GM13977 (cell line): ENCODE measurements around the gene MMP28.

ENCODE experiments used
- DNase-seq: peaks from one replicate; pipeline ENCODE4 v3.0.0; 2012; ENCODE audit warnings: low spot score
- CTCF ChIP-seq: IDR thresholded peaks from 2 replicates; pipeline ENCODE4 v1.5.1; 2012; ENCODE audit warnings: mild to moderate bottlenecking, control low read depth; ENCODE audit not compliant: insufficient read depth; ENCODE audit errors: extremely low read depth, missing control alignments
- in situ Hi-C: fragments of 300-500 bp; cut with MboI; formaldehyde crosslinking; loops from one replicate; pipeline ENCODE4 v1.12.0; 2022; ENCODE audit warnings: low sequenced_read_pairs, low pct_unique_long_range_greater_than_20kb, mixed read lengths, inconsistent platforms; ENCODE audit not compliant: unreplicated experiment

Gene MMP28

DNA sequence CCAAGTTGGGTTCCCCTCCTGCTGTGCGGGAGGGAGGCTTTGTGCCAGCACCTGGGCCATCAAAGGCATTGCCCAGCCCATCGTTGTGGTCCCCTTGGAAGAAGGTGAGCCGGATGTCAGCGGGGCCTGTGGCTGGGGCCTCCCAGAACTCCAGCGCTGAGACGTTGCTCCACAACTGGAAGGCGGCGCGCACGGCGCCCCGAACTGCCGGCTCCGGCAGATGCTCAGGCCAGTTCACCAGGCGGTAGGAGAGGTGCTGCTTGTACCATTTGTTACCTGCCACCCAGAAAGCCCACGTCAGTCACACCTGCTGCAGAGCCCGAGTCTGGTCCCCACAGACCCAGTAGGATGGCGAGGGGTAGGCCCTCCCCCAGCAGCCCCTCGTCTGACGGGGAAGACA lies 22.3 kb downstream of the MMP28 start:
- no peak for DNase-seq
- TF ChIP-seq CTCF, result no peak
- in situ Hi-C loops, result no loop called here

DNA sequence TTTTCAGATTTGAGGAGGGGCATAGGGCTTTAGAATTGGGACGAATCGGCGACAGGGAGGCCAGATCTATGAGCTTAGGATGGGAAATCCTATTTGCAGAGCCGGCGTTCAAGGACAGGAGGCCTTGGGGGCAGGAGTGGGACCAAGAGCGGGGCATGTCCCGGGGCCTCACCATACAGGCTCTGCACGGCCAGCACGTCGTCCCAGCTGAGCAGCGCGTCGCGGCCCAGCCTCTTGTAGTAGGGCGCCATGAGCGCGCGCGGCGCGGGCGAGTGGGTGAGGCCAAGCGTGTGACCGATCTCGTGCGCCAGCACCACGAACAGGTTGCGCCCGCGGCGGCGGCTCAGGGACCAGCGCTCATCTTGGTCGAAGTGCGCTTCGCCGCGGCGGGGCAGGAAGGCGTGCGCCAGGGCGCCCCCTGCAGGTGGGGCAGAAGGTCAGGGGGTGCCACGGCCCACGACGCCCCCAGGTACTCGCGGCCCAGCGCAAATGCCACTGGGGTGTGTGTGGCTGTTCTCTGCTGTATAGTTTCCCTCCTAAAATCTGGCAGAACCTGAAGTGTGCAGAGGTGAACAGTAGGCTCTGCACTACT lies 25.4 kb downstream of the MMP28 start:
- in situ Hi-C loops, result no loop called here
- no peak for DNase-seq
- peak; percentile 29 for TF ChIP-seq CTCF

- TF ChIP-seq CTCF, result no peak
- no peak for DNase-seq
- in situ Hi-C loops, result no loop called here
Measured at GRCh38 chr17:35768797-35769196, 26.6 kb downstream of the MMP28 start.

GRCh38 chr17:35766903-35767510 lies 28.4 kb downstream of the MMP28 start:
- TF ChIP-seq CTCF, result peak; percentile 46
- DNase-seq, result peak; percentile 80
- in situ Hi-C loops, result no loop called here

DNA sequence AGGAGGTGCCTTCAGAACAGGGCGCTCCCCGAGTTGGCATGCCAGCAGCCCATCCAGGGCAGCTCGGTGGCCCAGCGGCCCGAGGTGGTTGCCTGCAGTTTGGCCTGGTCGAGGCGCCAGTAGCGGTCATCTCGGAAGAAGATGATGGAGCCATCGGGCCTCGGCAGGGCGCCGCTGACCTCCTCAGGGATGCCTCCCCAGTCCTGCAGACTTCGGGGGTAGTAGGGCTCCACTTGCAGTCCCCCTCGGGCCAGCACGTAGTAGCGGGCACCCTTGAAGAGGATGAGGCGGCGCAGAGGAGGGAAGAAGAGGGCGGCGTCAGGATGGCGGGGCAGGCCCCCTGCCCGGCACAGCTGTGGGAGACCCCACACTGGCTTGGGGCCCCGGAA lies 29.0 kb downstream of the MMP28 start:
- no peak for DNase-seq
- no peak for TF ChIP-seq CTCF
- in situ Hi-C loops, result no loop called here

- no peak for DNase-seq
- TF ChIP-seq CTCF, result no peak
- in situ Hi-C loops, result no loop called here
Measured at GRCh38 chr17:35765756-35766488, 29.5 kb downstream of the MMP28 start.
